Neuronal stem cell (in vitro differentiated cells): ENCODE data around the gene PLA2G3.

Experiments
- DNase-seq: peaks from one replicate; pipeline ENCODE4 v3.0.0-alpha.2; 2013; ENCODE audit warnings: low spot score
- H2AFZ ChIP-seq: one replicate; pipeline ENCODE4 v1.6.1; 2013; ENCODE audit warnings: mild to moderate bottlenecking, low read length, inconsistent platforms
- H2AK5ac ChIP-seq: 2 replicates; pipeline ENCODE4 v1.6.1; 2013; ENCODE audit warnings: low read depth, mild to moderate bottlenecking, inconsistent platforms, low read length, moderate library complexity, mixed read lengths
- H2BK120ac ChIP-seq: 2 replicates; pipeline ENCODE4 v1.6.1; 2013; ENCODE audit warnings: low read depth, mild to moderate bottlenecking, inconsistent platforms, low read length, moderate library complexity, mixed read lengths
- H2BK12ac ChIP-seq: one replicate; pipeline ENCODE4 v1.6.1; 2013; ENCODE audit warnings: low read length, inconsistent platforms
- H2BK15ac ChIP-seq: 2 replicates; pipeline ENCODE4 v1.6.1; 2013; ENCODE audit warnings: mild to moderate bottlenecking, low read length, inconsistent platforms, mixed read lengths
- H2BK5ac ChIP-seq: one replicate; pipeline ENCODE4 v1.6.1; 2013; ENCODE audit warnings: inconsistent platforms, mild to moderate bottlenecking, low read length, moderate library complexity
- H3K14ac ChIP-seq: one replicate; pipeline ENCODE4 v1.6.1; 2013; ENCODE audit warnings: low read length, inconsistent platforms
- H3K18ac ChIP-seq: 2 replicates; pipeline ENCODE4 v1.6.1; 2013; ENCODE audit warnings: low read length, inconsistent platforms
- H3K23ac ChIP-seq: 2 replicates; pipeline ENCODE4 v1.6.1; 2013; ENCODE audit warnings: low read depth, mild to moderate bottlenecking, mixed read lengths, low read length, inconsistent platforms; ENCODE audit not compliant: poor library complexity
- H3K27ac ChIP-seq: replicated peaks from 3 replicates; pipeline ENCODE4 v1.5.1; 2013; ENCODE audit warnings: low read length, inconsistent platforms
- H3K27me3 ChIP-seq, 3 experiments: 2 replicates each; pipeline ENCODE4 v1.6.1; 2013; ENCODE audit warnings: low read length in 3 of 3, mild to moderate bottlenecking in 2 of 3, inconsistent platforms in 1 of 3, low read depth in 1 of 3, mixed read lengths in 1 of 3, moderate library complexity in 1 of 3; ENCODE audit not compliant: control insufficient read depth in 3 of 3, insufficient read depth in 3 of 3
- H3K36me3 ChIP-seq, 2 donors: replicated peaks in 1 of 2; 2 replicates each; pipeline ENCODE4 v1.6.1; 2013; ENCODE audit warnings: low read length in 2 of 2; ENCODE audit not compliant: control insufficient read depth in 2 of 2, insufficient read depth in 2 of 2
- H3K4ac ChIP-seq: 2 replicates; pipeline ENCODE4 v1.6.1; 2013; ENCODE audit warnings: inconsistent platforms, mild to moderate bottlenecking, low read length, moderate library complexity
- H3K4me1 ChIP-seq, 2 donors: 1 replicate in 1 of 2; 2 replicates in 1 of 2; pipeline ENCODE4 v1.6.1; 2013; ENCODE audit warnings: low read length in 2 of 2, low read depth in 1 of 2; ENCODE audit not compliant: control insufficient read depth in 2 of 2, insufficient read depth in 1 of 2
- H3K4me2 ChIP-seq: one replicate; pipeline ENCODE4 v1.6.1; 2013; ENCODE audit warnings: mild to moderate bottlenecking, low read length, inconsistent platforms; ENCODE audit not compliant: insufficient read depth, poor library complexity, severe bottlenecking
- H3K4me3 ChIP-seq, 2 donors: 2 replicates each; pipeline ENCODE4 v1.5.1; 2013; ENCODE audit warnings: low read length in 2 of 2, mild to moderate bottlenecking in 2 of 2, inconsistent platforms in 1 of 2, moderate library complexity in 1 of 2
- H3K79me1 ChIP-seq: one replicate; pipeline ENCODE4 v1.6.1; 2013; ENCODE audit warnings: low read depth, mild to moderate bottlenecking, inconsistent platforms, low read length, moderate library complexity
- H3K9ac ChIP-seq: one replicate; pipeline ENCODE4 v1.6.1; 2013; ENCODE audit warnings: mild to moderate bottlenecking, low read depth, low read length, inconsistent platforms; ENCODE audit not compliant: poor library complexity
- H3K9me3 ChIP-seq, 2 donors: replicated peaks in 1 of 2; 2 replicates each; pipeline versions ENCODE3 to v1.6.1; 2013; ENCODE audit warnings: low read length in 2 of 2, mild to moderate bottlenecking in 2 of 2, inconsistent platforms in 1 of 2, low read depth in 1 of 2, mixed read lengths in 1 of 2, moderate library complexity in 1 of 2; ENCODE audit not compliant: control insufficient read depth in 2 of 2, insufficient read depth in 1 of 2
- H4K8ac ChIP-seq: one replicate; pipeline ENCODE4 v1.6.1; 2013; ENCODE audit warnings: low read depth, mild to moderate bottlenecking, inconsistent platforms, low read length, moderate library complexity
- H4K91ac ChIP-seq: one replicate; pipeline ENCODE4 v1.6.1; 2013; ENCODE audit warnings: low read length, low read depth, mild to moderate bottlenecking, inconsistent platforms; ENCODE audit not compliant: poor library complexity
- WGBS, 2 donors: extraction: QIAGEN DNeasy Blood & Tissue Kit; methylation state at CpG; one replicate each; pipeline ENCODE4 v1.1.7; 2013; ENCODE audit warnings: missing lambda C conversion rate in 2 of 2, mixed read lengths in 1 of 2; ENCODE audit not compliant: insufficient read length in 2 of 2, insufficient replicate concordance in 1 of 2; ENCODE audit errors: extremely low coverage in 2 of 2; 5-methylcytosine and 5-hydroxymethylcytosine counted together

Gene PLA2G3

DNA sequence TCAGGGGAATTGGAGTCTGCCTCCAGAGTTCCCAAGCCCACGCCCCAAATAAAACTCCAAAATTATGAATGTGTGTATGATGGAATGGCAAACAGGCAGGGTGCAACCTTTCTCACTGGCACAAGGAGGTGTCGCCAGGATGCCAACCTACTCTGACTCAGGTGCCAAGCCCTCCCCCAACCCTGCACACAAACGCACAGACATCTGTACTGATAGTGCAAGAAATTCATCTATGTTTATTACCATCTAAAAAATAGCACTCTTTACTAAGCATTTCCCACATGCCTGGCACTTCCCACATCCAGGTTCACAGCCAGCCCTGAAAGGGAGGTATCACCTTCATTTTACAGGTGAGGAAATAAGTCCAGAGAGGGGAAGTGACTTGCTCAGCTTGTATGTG, 1.2 kb downstream of the PLA2G3 start:
- Histone ChIP-seq H3K36me3 (peaks cover 24 to 48% of the 10 kb centered on the region in 2 donors), H3K9me3 (no peaks in the 10 kb centered on the region), H2BK12ac (no peak overlapping the region), H4K8ac (no peak overlapping the region), H2BK120ac (no peak overlapping the region), H3K27me3 (peaks cover 0 to 8% (median 0%) of the 10 kb centered on the region in 3 experiments), H3K27ac (no peak overlapping the region), H3K4ac (no peak overlapping the region), H3K23ac (no peak overlapping the region), H2BK15ac (peak overlapping the region; percentile 90), H3K79me1 (peaks cover 10% of the 10 kb centered on the region), H3K14ac (no peak overlapping the region), H3K4me3 (peak overlapping the region; percentile 61 to 83), H2AK5ac (no peak overlapping the region), H3K18ac (no peak overlapping the region), H3K4me1 (peaks cover 15 to 24% of the 10 kb centered on the region in 2 donors), H2BK5ac (no peak overlapping the region), H3K9ac (peak overlapping the region; percentile 64), H2AFZ (no peak overlapping the region), H3K4me2 (peak overlapping the region; percentile 87), H4K91ac (no peak overlapping the region)
- no peak for DNase-seq
- WGBS, 2 donors: no CpG with 5 or more reads among the region's 3 CpGs

DNA sequence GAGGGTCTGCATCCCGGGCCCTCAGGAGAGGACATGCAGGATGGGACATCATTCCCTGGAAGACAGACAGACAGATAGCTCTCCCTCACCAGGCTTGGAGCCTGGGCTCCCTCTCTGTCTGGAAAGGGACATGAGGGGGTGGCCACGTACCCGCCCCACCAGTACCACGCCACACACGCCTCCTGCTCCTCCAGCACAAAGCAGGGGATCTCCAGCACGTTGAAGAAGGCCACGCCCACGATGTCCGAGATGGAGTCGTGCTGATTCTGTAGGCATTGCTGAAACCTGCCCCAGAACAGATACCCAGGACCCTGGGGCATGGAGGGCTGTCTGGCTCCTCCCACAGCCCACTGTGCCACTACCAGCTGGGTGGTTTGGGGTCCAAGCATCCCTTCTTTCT, 2.2 kb downstream of the PLA2G3 start:
- Histone ChIP-seq H3K14ac (peak overlapping the region; percentile 22), H2BK5ac (no peak overlapping the region), H3K18ac (peak overlapping the region; percentile 50), H2AK5ac (peak overlapping the region; percentile 49), H3K4ac (no peak overlapping the region), H3K27ac (no peak overlapping the region), H3K9me3 (no peaks in the 10 kb centered on the region), H3K27me3 (peaks cover 0 to 7% (median 0%) of the 10 kb centered on the region in 3 experiments), H3K4me1 (peaks cover 15 to 24% of the 10 kb centered on the region in 2 donors), H3K9ac (peak overlapping the region; percentile 55), H3K79me1 (peaks cover 12% of the 10 kb centered on the region), H3K36me3 (peaks cover 28 to 56% of the 10 kb centered on the region in 2 donors), H2AFZ (no peak overlapping the region), H4K8ac (no peak overlapping the region), H3K4me3 (peak overlapping the region in 1 of 2 donors; percentile 61), H3K4me2 (no peak overlapping the region), H2BK120ac (no peak overlapping the region), H4K91ac (no peak overlapping the region), H2BK15ac (no peak overlapping the region), H3K23ac (no peak overlapping the region), H2BK12ac (no peak overlapping the region)
- DNase-seq: no peak
- WGBS, 2 donors: no CpG with 5 or more reads among the region's 10 CpGs

GRCh38 chr22:31137721-31138120, 2.6 kb downstream of the PLA2G3 start:
- Histone ChIP-seq H2BK15ac (no peak overlapping the region), H3K18ac (no peak overlapping the region), H3K27ac (no peak overlapping the region), H3K4me3 (no peak overlapping the region), H3K9me3 (no peaks in the 10 kb centered on the region), H3K23ac (no peak overlapping the region), H4K8ac (peak overlapping the region; percentile 56), H3K79me1 (peaks cover 12% of the 10 kb centered on the region), H3K4me2 (no peak overlapping the region), H2AK5ac (no peak overlapping the region), H3K27me3 (peaks cover 0 to 3% (median 0%) of the 10 kb centered on the region in 3 experiments), H3K36me3 (peaks cover 30 to 60% of the 10 kb centered on the region in 2 donors), H3K4me1 (peaks cover 15 to 24% of the 10 kb centered on the region in 2 donors), H2AFZ (no peak overlapping the region), H4K91ac (no peak overlapping the region), H2BK5ac (no peak overlapping the region), H2BK12ac (no peak overlapping the region), H3K14ac (no peak overlapping the region), H3K9ac (no peak overlapping the region), H2BK120ac (no peak overlapping the region), H3K4ac (no peak overlapping the region)
- DNase-seq: no peak
- WGBS, 2 donors: no CpG with 5 or more reads among the region's 10 CpGs

- no peak overlapping the region for H3K14ac ChIP-seq
- peaks cover 12% of the 10 kb centered on the region for H3K79me1 ChIP-seq
- no peak overlapping the region for H3K23ac ChIP-seq
- H2BK15ac ChIP-seq: no peak overlapping the region
- no peak overlapping the region for H3K4me2 ChIP-seq
- no peak overlapping the region for H2BK120ac ChIP-seq
- H3K36me3 ChIP-seq: peaks cover 30 to 60% of the 10 kb centered on the region in 2 donors
- no peak overlapping the region for H3K4me3 ChIP-seq
- H2AK5ac ChIP-seq: no peak overlapping the region
- no peak overlapping the region for H2AFZ ChIP-seq
- H4K91ac ChIP-seq: no peak overlapping the region
- no peak overlapping the region for H3K9ac ChIP-seq
- H3K18ac ChIP-seq: no peak overlapping the region
- no peak overlapping the region for H2BK12ac ChIP-seq
- no peak for DNase-seq
- peaks cover 15 to 24% of the 10 kb centered on the region in 2 donors for H3K4me1 ChIP-seq
- no peak overlapping the region for H3K4ac ChIP-seq
- no peak overlapping the region for H4K8ac ChIP-seq
- no peaks in the 10 kb centered on the region for H3K27me3 ChIP-seq
- no CpG with 5 or more reads among the region's 16 CpGs for WGBS, 2 donors
- no peak overlapping the region for H3K27ac ChIP-seq
- no peak overlapping the region for H2BK5ac ChIP-seq
- no peaks in the 10 kb centered on the region for H3K9me3 ChIP-seq
Observed at GRCh38 chr22:31136711-31137110, 3.6 kb downstream of the PLA2G3 start.
